Activated CD4-positive, alpha-beta memory T cell treated with anti-CD3 and anti-CD28 coated beads for 36 hours (primary cell): ENCODE measurements around the gene LOXL3. TPM values are rescaled to one million over a fixed set of nuclear protein-coding genes. Genes with fewer than 3 reads are reported as not detected.

Source experiments
- CTCF ChIA-PET: fragments of 350-600 bp; sonication (Branson Sonifier 250); formaldehyde crosslinking; loops from one replicate; lab custom pipeline; 2021; ENCODE audit warnings: antibody characterized with exemption, inconsistent platforms; lab: Charles Lee
- POLR2A ChIA-PET: fragments of 350-600 bp; sonication (Branson Sonifier 250); formaldehyde crosslinking; loops from one replicate; lab custom pipeline; 2021; ENCODE audit warnings: antibody characterized with exemption; lab: Charles Lee
- DNase-seq: peaks from one replicate; pipeline ENCODE4 v3.0.0-alpha.2; 2020
- H3K27ac Mint-ChIP-seq: one replicate; pipeline ENCODE4 v1.8.0; 2021; ENCODE audit warnings: mixed read lengths
- H3K27me3 Mint-ChIP-seq: one replicate; pipeline ENCODE4 v1.8.0; 2021; ENCODE audit warnings: mixed read lengths
- H3K36me3 Mint-ChIP-seq: one replicate; pipeline ENCODE4 v1.8.0; 2021; ENCODE audit warnings: mixed read lengths
- H3K4me1 Mint-ChIP-seq: one replicate; pipeline ENCODE4 v1.8.0; 2021; ENCODE audit warnings: low read depth, mixed read lengths
- H3K4me3 Mint-ChIP-seq: one replicate; pipeline ENCODE4 v1.8.0; 2021; ENCODE audit warnings: mild to moderate bottlenecking, mixed read lengths
- H3K9me3 Mint-ChIP-seq: one replicate; pipeline ENCODE4 v1.8.0; 2021; ENCODE audit warnings: mixed read lengths
- intact Hi-C: fragments of 100-400 bp; cut with micrococcal nuclease; formaldehyde crosslinking; loops from one replicate; pipeline ENCODE4 v1.15.1; 2023
- total RNA-seq, 2 experiments: library from RNA; stranded (reverse); gene quantifications; one replicate each; pipeline ENCODE4 v1.2.3, GENCODE V29; 2021

The LOXL3 gene
- total RNA-seq, 2 experiments from 2014 or later: 0.90 to 1.1 TPM

- Mint-ChIP-seq H3K36me3 (no peaks in the 10 kb centered on the region), H3K9me3 (no peaks in the 10 kb centered on the region), H3K27me3 (no peaks in the 10 kb centered on the region), H3K4me1 (peaks cover 27% of the 10 kb centered on the region), H3K4me3 (no peak overlapping the region), H3K27ac (peak overlapping the region; percentile 49)
- intact Hi-C loops: loop anchor here (1.0 to 10.0 kb wide), 3 partner anchors 13 to 251 kb away; partner anchors contain the start of genes DOK1 and HK2
- peak; percentile 66 for DNase-seq
- ChIA-PET POLR2A (interaction anchor here (2.0 kb wide), 1 partner anchor 102 kb away, joined by 7 read pairs; the partner anchor contains the start of genes CCDC142 and TTC31), CTCF (interaction anchor here (2.1 to 9.4 kb wide), 4 partner anchors 52 to 334 kb away, joined by 6 to 145 read pairs (median 6); partner anchors contain the start of genes CCDC142 and TTC31)
These were observed 30.4 kb upstream of the LOXL3 start for GRCh38 chr2:74584088-74584645.

- no peak for DNase-seq
- intact Hi-C loops: loop anchor here (10.0 kb wide), 1 partner anchor 251 kb away; the partner anchor contains the start of gene HK2
- ChIA-PET CTCF (interaction anchor here (2.1 to 9.4 kb wide), 3 partner anchors 52 to 333 kb away, joined by 6 to 145 read pairs (median 7); partner anchors contain the start of genes CCDC142 and TTC31), POLR2A (no interaction called here)
- no peaks in the 10 kb centered on the region for H3K9me3 Mint-ChIP-seq
- H3K4me3 Mint-ChIP-seq: no peak overlapping the region
- peaks cover 27% of the 10 kb centered on the region for H3K4me1 Mint-ChIP-seq
- H3K27me3 Mint-ChIP-seq: no peaks in the 10 kb centered on the region
- H3K27ac Mint-ChIP-seq: no peak overlapping the region
- H3K36me3 Mint-ChIP-seq: no peaks in the 10 kb centered on the region
These were observed 29.8 kb upstream of the LOXL3 start for GRCh38 chr2:74583504-74583903.

GRCh38 chr2:74582184-74582583 is 28.4 kb upstream of the LOXL3 start:
- Mint-ChIP-seq H3K27me3 (no peaks in the 10 kb centered on the region), H3K4me3 (no peak overlapping the region), H3K27ac (no peak overlapping the region), H3K4me1 (peaks cover 34% of the 10 kb centered on the region), H3K9me3 (no peaks in the 10 kb centered on the region), H3K36me3 (no peaks in the 10 kb centered on the region)
- no peak for DNase-seq
- POLR2A ChIA-PET: no interaction called here
- intact Hi-C loops: loop anchor here (10.0 kb wide), 1 partner anchor 253 kb away; the partner anchor contains the start of gene HK2
- CTCF ChIA-PET: interaction anchor here (2.4 to 9.4 kb wide), 2 partner anchors 101 to 332 kb away, joined by 6 to 145 read pairs; partner anchors contain the start of genes CCDC142 and TTC31

GRCh38 chr2:74581463-74581862 is 27.7 kb upstream of the LOXL3 start:
- DNase-seq: no peak
- H3K9me3 Mint-ChIP-seq: no peaks in the 10 kb centered on the region
- intact Hi-C loops: loop anchor here (10.0 kb wide), 1 partner anchor 253 kb away; the partner anchor contains the start of gene HK2
- peaks cover 36% of the 10 kb centered on the region for H3K4me1 Mint-ChIP-seq
- H3K27ac Mint-ChIP-seq: no peak overlapping the region
- H3K4me3 Mint-ChIP-seq: no peak overlapping the region
- POLR2A ChIA-PET: no interaction called here
- no peaks in the 10 kb centered on the region for H3K36me3 Mint-ChIP-seq
- CTCF ChIA-PET: interaction anchor here (9.4 kb wide), 1 partner anchor 100 kb away, joined by 145 read pairs; the partner anchor contains the start of genes CCDC142 and TTC31
- no peaks in the 10 kb centered on the region for H3K27me3 Mint-ChIP-seq

GRCh38 chr2:74578408-74578807 is 24.7 kb upstream of the LOXL3 start:
- no peaks in the 10 kb centered on the region for H3K27me3 Mint-ChIP-seq

GRCh38 chr2:74577448-74577847 is 23.7 kb upstream of the LOXL3 start:
- Mint-ChIP-seq H3K9me3 (no peaks in the 10 kb centered on the region), H3K36me3 (no peaks in the 10 kb centered on the region), H3K4me3 (no peak overlapping the region), H3K27me3 (no peaks in the 10 kb centered on the region), H3K27ac (no peak overlapping the region), H3K4me1 (peaks cover 22% of the 10 kb centered on the region)
- intact Hi-C loops: no loop called here
- DNase-seq: peak; percentile 37
- CTCF ChIA-PET: interaction anchor here (1.2 to 6.2 kb wide), 5 partner anchors 10 to 94 kb away, joined by 3 to 48 read pairs (median 7); partner anchors contain the start of genes CCDC142 and TTC31
- POLR2A ChIA-PET: no interaction called here

More at GRCh38 chr2:74578408-74578807, 24.7 kb upstream of the LOXL3 start:
- intact Hi-C loops: no loop called here
- DNase-seq: no peak
- CTCF ChIA-PET: interaction anchor here (6.2 kb wide), 1 partner anchor 9 kb away, joined by 48 read pairs; no protein-coding TSS in a partner anchor
- no peaks in the 10 kb centered on the region for H3K36me3 Mint-ChIP-seq
- no peak overlapping the region for H3K4me3 Mint-ChIP-seq
- no peaks in the 10 kb centered on the region for H3K9me3 Mint-ChIP-seq
- POLR2A ChIA-PET: no interaction called here
- peaks cover 25% of the 10 kb centered on the region for H3K4me1 Mint-ChIP-seq
- no peak overlapping the region for H3K27ac Mint-ChIP-seq

GRCh38 chr2:74576863-74577229 is 23.1 kb upstream of the LOXL3 start:
- Mint-ChIP-seq H3K36me3 (no peaks in the 10 kb centered on the region), H3K9me3 (no peaks in the 10 kb centered on the region), H3K27ac (no peak overlapping the region), H3K4me1 (peaks cover 24% of the 10 kb centered on the region), H3K27me3 (no peaks in the 10 kb centered on the region), H3K4me3 (no peak overlapping the region)
- CTCF ChIA-PET: interaction anchor here (1.2 to 6.2 kb wide), 5 partner anchors 9 to 94 kb away, joined by 3 to 48 read pairs (median 7); partner anchors contain the start of genes CCDC142 and TTC31
- POLR2A ChIA-PET: no interaction called here
- intact Hi-C loops: no loop called here
- DNase-seq: no peak

GRCh38 chr2:74576211-74576862 is 22.6 kb upstream of the LOXL3 start:
- Mint-ChIP-seq H3K36me3 (no peaks in the 10 kb centered on the region), H3K4me1 (peaks cover 24% of the 10 kb centered on the region), H3K27me3 (no peaks in the 10 kb centered on the region), H3K4me3 (no peak overlapping the region), H3K9me3 (no peaks in the 10 kb centered on the region), H3K27ac (no peak overlapping the region)
- intact Hi-C loops: no loop called here
- ChIA-PET CTCF (interaction anchor here (0.6 to 6.2 kb wide), 6 partner anchors 9 to 93 kb away, joined by 3 to 48 read pairs (median 6); partner anchors contain the start of genes CCDC142 and TTC31), POLR2A (no interaction called here)
- no peak for DNase-seq

- POLR2A ChIA-PET: no interaction called here
- no peak overlapping the region for H3K4me3 Mint-ChIP-seq
- intact Hi-C loops: no loop called here
- H3K27ac Mint-ChIP-seq: no peak overlapping the region
- H3K4me1 Mint-ChIP-seq: peaks cover 24% of the 10 kb centered on the region
- CTCF ChIA-PET: interaction anchor here (0.9 to 6.2 kb wide), 5 partner anchors 9 to 92 kb away, joined by 3 to 48 read pairs (median 3); partner anchors contain the start of genes CCDC142 and TTC31
- H3K36me3 Mint-ChIP-seq: no peaks in the 10 kb centered on the region
- no peak for DNase-seq
- no peaks in the 10 kb centered on the region for H3K9me3 Mint-ChIP-seq
- H3K27me3 Mint-ChIP-seq: no peaks in the 10 kb centered on the region
These were observed 21.6 kb upstream of the LOXL3 start for GRCh38 chr2:74575320-74575719.

GRCh38 chr2:74573747-74574562 is 20.2 kb upstream of the LOXL3 start:
- Mint-ChIP-seq H3K36me3 (no peaks in the 10 kb centered on the region), H3K4me1 (peaks cover 24% of the 10 kb centered on the region), H3K27ac (no peak overlapping the region), H3K27me3 (no peaks in the 10 kb centered on the region), H3K9me3 (no peaks in the 10 kb centered on the region), H3K4me3 (peak overlapping the region; percentile 22)
- intact Hi-C loops: loop anchor here (5.0 kb wide), 1 partner anchor 42 kb away; no protein-coding TSS in a partner anchor
- ChIA-PET POLR2A (no interaction called here), CTCF (interaction anchor here (1.4 to 6.2 kb wide), 2 partner anchors 14 to 76 kb away, joined by 3 to 48 read pairs; no protein-coding TSS in a partner anchor)
- no peak for DNase-seq
